CD4-positive, alpha-beta T cell treated with Interleukin-12 subunit alpha and Interleukin-12 subunit beta, for 1 hour (primary cell): ENCODE results near the gene RNF169.
"Not testable (repeated sequence)": the region's sequence is repeated elsewhere in the genome, so short reads cannot be mapped to it uniquely, and the experiment has no call there.

ENCODE experiments used
- DNase-seq: peaks from one replicate; pipeline ENCODE4 v3.0.0-alpha.2; 2020

Gene RNF169

DNA sequence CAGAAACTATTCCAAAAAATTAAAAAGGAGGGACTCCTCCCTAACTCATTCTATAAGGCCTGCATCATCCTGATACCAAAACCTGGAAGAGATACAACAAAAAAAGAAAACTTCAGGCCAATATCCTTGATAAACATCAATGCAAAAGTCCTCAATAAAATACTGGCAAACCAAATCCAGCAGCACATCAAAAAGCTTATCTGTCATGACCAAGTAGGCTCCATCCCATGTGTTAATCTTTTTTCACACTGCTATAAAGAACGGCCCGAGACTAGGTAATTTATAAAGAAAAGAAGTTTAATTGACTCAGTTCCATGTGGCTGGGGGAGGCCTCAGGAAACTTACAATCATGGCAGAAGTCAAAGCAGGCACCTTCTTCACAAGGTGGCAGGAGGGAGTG, 76.9 kb downstream of the RNF169 start:
- DNase-seq = not testable (repeated sequence)

- no peak for DNase-seq
Measured at GRCh38 chr11:74826901-74827300, 78.3 kb downstream of the RNF169 start.

- DNase-seq = no peak
Measured at GRCh38 chr11:74837191-74837590, 88.5 kb downstream of the RNF169 start.

- DNase-seq = no peak
Measured at GRCh38 chr11:74838188-74838587, 89.5 kb downstream of the RNF169 start.

DNA sequence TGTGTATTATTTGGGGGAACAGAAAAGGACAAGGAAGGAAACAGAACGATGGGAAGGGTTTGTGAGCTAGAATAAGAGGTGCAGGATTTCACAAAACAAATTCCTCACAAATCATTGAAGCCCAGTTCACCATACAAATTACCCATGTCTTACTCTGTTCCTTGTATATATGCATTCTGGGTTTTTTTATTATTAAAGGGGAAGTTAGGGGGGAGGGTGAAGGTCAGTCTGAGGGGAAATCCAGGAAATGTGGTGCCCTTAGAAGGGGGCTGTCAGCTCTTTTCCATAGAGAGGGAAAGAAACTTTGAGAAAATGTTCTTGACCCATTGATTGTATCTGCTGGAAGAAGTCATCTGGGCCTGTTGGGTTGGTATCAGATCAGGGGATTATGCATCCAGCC, 90.8 kb downstream of the RNF169 start:
- DNase-seq = no peak

DNA sequence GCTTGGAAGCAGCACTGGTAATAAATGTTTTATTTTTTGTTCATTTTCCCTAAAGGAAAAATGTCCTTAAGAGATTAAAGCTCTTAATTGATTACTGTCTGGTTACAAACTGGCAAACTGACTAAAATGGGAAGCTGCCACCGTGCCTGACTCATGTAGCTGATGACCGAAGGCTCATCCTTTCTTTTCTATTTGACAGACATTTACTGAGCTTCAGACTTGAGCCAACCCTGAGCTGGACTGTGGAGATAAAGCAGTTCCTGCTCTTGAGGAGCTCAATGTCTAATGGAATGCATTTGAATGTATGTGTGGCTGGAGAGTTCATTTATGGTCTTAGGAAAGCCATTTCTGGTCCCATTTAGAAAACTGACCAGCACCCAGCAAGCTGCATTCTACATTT, 91.3 kb downstream of the RNF169 start:
- DNase-seq = no peak

GRCh38 chr11:74840486-74840885, 91.8 kb downstream of the RNF169 start:
- no peak for DNase-seq

DNA sequence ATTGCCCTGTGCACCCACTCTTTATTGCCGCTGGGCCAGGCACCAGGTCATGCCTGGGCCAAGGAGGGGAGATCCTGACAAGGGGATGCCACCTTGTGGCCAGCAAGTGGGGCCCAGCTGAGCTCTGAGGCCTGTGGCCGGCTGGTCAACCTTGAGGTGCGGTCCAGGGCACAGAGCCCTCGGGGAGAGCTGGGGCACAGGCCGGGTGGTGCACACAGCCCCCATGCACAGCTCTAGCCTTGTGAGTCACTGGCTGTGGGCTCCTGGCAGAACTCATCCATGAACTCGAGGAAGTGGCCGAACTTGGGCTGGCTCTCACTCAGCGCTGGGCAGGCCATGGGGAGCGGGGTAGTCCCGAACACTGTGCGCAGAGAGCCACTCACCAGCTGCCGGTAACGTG, 94.3 kb downstream of the RNF169 start:
- no peak for DNase-seq

DNA sequence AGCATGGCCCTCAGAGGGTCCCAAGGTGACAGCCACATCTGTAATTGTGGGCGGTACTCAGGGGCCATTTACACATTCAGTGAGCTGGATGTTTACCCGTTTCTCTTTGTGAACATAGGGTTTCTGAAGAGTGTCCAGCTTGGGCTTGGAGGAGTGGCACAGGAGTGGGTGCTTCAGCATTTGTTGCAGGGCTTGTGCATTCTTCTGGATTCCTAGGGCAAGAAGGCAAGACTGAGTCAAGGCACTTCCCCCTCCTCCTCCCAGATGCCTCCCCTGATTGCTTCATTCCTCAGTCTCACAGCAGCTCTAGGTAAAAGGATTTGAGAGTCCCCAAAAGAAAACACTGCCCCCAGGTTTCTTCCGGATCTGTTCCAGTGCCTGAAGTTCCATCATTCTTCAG, 95.4 kb downstream of the RNF169 start:
- DNase-seq = no peak

GRCh38 chr11:74844865-74845264, 96.2 kb downstream of the RNF169 start:
- DNase-seq = no peak

- DNase-seq = no peak
Measured at GRCh38 chr11:74845978-74846517, 97.4 kb downstream of the RNF169 start.

- DNase-seq = no peak
Measured at GRCh38 chr11:74846770-74847169, 98.1 kb downstream of the RNF169 start.

GRCh38 chr11:74847395-74847794, 98.7 kb downstream of the RNF169 start:
- DNase-seq = no peak

DNA sequence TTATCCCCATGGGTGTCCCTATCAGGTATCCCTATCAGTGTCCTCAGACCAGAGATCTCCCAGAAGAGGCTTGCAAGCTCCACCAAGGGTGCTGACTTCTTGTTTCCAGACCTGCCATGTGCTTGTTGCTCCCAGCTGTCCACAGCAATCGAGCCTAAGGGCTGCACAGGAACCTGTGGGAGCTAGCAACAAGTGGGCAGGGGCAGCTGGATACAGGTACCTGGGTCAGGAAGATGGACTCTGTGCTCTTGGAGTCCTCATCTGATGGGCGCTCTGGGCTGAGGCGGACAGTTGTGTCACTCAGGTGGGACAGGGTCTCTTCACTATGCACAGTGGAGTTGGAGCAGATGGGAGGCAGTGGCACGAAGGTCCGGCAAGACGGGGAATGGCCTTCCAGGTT, 99.2 kb downstream of the RNF169 start:
- no peak for DNase-seq

- no peak for DNase-seq
Measured at GRCh38 chr11:74849525-74850391, 101.1 kb downstream of the RNF169 start.

GRCh38 chr11:74853223-74853622, 104.6 kb downstream of the RNF169 start:
- no peak for DNase-seq

GRCh38 chr11:74860743-74861142, 112.1 kb downstream of the RNF169 start:
- no peak for DNase-seq

DNA sequence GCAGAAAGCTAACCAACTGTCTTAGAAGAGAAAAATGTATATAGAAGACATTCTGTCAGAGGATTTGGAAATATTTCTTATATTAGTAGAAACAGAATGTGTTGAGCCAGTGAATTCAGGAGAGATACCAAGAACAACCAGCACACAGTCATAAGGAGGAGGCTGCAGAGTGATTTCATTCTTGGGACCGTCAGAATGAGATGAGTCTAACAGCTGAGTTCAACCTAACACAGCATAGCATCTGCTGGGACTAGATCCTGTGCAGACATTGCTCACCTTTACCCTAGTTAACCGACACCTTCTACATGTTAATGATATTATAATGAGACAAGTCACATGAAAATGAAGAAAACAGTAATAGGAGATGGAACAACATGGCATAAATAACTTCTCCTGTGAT, 114.8 kb downstream of the RNF169 start:
- no peak for DNase-seq

- no peak for DNase-seq
Measured at GRCh38 chr11:74866557-74866956, 117.9 kb downstream of the RNF169 start.

- DNase-seq = peak; percentile 27
Measured at GRCh38 chr11:74870485-74870884, 121.8 kb downstream of the RNF169 start.

DNA sequence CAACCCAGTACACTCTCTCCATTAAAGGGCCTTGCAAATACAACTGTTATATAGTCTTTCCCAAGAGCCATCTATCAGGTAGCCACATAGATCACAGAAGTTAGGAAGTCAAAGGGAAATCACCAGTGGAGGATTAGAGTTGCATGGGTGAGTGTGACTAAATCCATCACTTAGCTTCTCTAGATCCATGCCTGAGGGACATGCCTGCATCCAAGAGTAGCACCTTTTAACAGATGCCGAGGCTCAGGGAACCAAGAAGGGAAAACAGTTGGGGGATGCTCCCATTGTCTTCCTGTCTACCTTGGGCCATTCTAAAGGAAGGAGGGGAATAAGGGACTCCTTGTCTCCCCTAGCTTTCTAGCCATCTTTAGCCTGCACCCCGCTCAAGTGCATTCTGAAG, 122.4 kb downstream of the RNF169 start:
- DNase-seq = no peak

- DNase-seq = peak; percentile 5
Measured at GRCh38 chr11:74877132-74877531, 128.5 kb downstream of the RNF169 start.
